A673 (cell line): ENCODE results near the gene GJB4.

Experiments used
- CTCF ChIP-seq: fragments of 300-800, 200-600 bp; sonication (generic); conservative IDR thresholded peaks from 2 replicates; pipeline ENCODE4 v1.5.1; 2017; ENCODE audit warnings: low read depth, mild to moderate bottlenecking, antibody characterized with exemption, low read length, moderate library complexity, mixed read lengths
- EZH2 ChIP-seq: fragments of 200-600 bp; sonication (generic); IDR thresholded peaks from 2 replicates; pipeline ENCODE4 v1.6.1; 2017; ENCODE audit warnings: borderline replicate concordance, low read depth, mild to moderate bottlenecking, mixed read lengths, antibody characterized with exemption, low read length; ENCODE audit not compliant: poor library complexity, severe bottlenecking

- TF ChIP-seq CTCF (no peak), EZH2 (no peak)
Measured at GRCh38 chr1:34721241-34721640, 38.3 kb upstream of the GJB4 start.
